Stimulated activated CD4-positive, alpha-beta T cell treated with anti-CD3 and anti-CD28 coated beads, Interleukin-2, amount 100 ng/mL, for 4 hours (primary cell): ENCODE data around the gene LITAFD.
"Not testable (repeated sequence)": the region's sequence is repeated elsewhere in the genome, so short reads cannot be mapped to it uniquely, and the experiment has no call there.

ENCODE experiments used
- DNase-seq: peaks from one replicate; pipeline ENCODE4 v3.0.0-alpha.2; 2020; ENCODE audit warnings: low read depth

Gene LITAFD

DNA sequence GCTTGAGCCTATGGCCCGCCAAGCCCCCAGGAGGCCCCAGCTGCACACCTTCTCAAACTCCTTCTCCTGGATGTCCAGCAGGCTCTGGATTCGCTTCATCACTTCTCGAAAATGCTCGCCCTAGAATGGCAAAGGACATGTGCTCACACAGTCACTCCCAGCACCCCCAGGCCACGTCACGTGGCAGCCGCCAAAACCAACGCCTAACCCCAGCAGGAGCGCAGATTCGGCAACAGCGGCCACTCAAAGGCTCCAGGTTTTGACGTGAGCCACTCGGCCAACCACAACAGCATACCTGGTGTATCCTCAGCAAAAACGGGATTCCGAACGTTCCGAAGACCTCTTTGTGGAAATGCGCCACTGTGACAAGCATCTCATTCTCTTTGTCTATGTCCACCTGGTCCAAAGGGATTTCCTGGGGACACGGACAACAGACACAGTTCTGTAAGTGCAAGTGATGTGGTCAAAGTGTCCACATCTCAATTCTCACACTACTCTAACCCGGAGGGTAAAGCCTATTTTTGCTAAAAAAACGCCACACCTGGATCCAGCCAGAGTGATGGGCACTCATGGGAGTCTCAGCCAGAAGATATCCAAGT lies 12.7 kb downstream of the LITAFD start:
- DNase-seq, result no peak

GRCh38 chr16:8898660-8899318 lies 16.6 kb downstream of the LITAFD start:
- no peak for DNase-seq

DNA sequence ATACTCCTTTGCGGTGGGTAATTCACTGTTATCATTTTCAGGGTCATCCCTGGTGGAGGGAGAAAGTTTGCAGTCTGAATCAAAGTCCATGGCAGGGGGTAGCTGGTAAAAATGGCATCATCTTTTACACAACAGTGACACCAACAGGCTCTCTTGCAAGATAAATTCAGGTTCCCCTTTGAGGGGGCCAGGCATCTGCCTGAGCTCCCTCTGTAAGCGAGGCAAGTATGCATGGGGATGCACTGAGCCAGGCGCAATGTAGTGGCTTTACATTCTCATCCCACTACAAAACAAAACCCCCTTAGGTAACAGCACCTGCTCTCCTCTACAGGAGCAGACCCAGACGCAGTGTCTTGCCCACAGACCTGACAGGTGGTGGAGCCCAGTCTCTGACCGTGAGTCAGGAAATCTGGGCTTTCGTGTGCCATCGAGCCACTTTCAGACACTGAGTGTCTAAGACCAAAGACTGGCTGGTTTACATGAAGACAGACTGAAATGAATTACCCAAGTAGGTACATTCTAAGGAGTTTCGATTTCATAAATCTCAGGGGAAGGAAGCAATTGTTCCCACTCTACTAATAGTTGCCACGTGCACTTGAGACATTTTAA lies 17.7 kb downstream of the LITAFD start:
- DNase-seq, result no peak

- no peak for DNase-seq
Measured at GRCh38 chr16:8900343-8900742, 18.2 kb downstream of the LITAFD start.

DNA sequence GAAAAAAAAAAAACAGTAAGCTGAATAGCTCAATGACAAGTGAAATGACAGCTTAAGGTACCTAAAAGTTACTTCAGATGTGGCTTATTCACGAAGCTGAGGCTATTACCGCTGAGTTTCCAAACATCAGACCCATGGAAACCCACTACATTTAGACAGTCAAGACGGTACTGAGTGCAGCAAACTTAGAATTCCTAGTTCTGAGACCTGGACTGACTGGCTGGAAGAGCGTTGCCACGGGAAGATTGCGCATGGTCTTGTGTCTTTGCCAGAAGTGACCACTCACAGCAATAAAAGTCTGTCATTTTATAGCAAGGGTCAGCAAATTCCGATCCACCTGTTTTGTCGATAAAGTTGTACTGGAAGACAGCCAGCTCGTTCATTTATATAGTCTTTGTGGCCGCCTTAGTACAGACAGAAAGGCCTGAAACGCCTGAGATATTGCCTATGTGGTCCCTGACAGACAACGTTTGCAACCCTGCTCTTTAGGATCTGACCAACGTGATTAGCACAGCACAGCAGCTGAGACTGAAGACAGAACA lies 19.2 kb downstream of the LITAFD start:
- DNase-seq, result no peak

DNA sequence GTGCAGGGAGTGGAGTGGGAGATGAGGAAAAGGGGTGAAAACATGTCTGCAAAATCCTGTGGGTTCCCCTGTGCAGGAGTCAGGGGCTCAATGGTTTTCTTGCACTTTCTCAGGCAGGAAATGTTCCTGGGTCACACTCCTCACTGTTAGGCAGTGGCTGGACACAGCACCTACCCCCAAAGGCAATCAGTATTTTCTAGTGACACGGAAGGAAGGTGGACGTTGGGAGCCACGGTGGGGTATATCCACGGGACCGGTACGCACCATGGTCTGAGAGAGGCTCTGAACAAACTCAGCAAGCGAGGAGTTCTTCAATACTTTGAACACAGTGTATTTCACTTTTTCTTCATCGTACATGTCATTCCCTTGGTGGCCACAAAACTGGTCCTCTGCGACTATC lies 20.9 kb downstream of the LITAFD start:
- DNase-seq, result no peak

DNA sequence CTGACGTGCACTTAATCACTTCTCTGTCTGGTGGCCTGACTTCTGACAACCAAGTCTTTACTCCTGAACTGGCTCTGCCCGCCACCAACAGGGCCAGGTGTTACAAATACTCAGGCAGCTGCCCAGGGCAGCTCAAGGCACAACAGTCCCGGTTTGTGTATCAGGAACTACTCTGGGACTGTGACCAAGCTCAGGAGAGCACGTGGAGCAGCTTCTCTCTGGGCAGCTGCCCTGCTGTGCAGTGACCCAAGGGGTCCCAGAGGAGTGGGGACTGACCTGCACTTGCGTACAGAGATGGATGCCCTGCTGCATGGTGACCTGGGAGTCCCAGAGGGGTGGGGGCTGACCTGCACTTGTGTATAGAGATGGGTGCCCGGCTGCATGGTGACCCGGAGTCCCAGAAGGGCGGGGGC lies 21.9 kb downstream of the LITAFD start:
- DNase-seq, result no peak

GRCh38 chr16:8905168-8905762 lies 23.1 kb downstream of the LITAFD start:
- no peak for DNase-seq

- DNase-seq, result no peak
Measured at GRCh38 chr16:8905795-8906591, 23.8 kb downstream of the LITAFD start.

GRCh38 chr16:8907096-8907495 lies 24.9 kb downstream of the LITAFD start:
- no peak for DNase-seq

GRCh38 chr16:8908810-8909468 lies 26.8 kb downstream of the LITAFD start:
- no peak for DNase-seq

GRCh38 chr16:8910811-8911210 lies 28.7 kb downstream of the LITAFD start:
- DNase-seq, result no peak

GRCh38 chr16:8912793-8913192 lies 30.6 kb downstream of the LITAFD start:
- DNase-seq, result no peak

DNA sequence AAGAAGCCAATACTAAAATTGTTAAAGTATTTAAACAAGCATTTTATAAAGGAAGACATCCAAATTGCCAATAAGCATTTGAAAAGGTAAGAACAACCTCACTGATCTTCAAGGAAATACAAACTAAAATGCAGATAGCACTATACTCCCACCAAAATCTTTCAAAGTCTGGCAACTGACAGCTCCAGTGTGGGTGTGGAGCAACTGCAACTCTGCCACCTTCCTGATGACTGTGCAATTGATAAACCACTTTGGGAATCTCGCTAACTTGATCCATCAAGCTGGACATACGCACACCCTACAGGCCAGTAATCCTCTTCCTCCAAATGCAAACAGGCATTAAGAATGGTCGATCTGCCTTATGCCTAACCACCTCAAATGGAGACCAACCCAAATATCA lies 31.9 kb downstream of the LITAFD start:
- no peak for DNase-seq

GRCh38 chr16:8915722-8916301 lies 33.7 kb downstream of the LITAFD start:
- no peak for DNase-seq

DNA sequence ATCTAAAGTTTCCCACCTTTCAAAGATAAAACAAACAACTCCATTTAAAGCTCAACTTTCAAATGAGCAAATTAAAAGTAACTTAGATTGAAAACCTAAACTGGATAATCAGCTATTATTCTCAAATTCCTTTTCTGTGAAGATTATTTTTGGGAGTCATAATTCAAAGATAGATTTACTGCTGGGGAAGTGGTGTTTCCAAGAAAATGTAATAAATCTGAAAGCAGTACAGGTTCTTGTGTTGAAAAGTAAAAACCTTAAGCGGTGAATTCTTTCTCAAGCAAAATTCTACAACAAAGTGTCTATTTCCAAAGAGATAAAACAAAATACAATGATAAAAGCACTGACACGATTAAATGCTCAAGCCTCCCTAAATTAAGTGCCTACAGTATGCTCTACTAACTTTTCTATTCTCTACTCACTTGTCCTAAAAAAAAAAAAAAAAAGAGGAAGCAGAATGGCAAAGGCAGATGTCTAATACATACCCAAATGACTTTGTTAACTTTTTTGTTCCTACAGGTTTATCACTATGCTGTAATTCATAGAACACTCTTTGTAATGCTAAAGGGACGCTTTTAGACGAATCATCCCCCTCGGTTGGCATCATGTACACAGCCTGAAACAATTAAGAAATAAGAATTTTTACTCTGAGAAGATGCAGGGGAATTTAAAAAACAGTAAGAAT lies 34.5 kb downstream of the LITAFD start:
- no peak for DNase-seq

DNA sequence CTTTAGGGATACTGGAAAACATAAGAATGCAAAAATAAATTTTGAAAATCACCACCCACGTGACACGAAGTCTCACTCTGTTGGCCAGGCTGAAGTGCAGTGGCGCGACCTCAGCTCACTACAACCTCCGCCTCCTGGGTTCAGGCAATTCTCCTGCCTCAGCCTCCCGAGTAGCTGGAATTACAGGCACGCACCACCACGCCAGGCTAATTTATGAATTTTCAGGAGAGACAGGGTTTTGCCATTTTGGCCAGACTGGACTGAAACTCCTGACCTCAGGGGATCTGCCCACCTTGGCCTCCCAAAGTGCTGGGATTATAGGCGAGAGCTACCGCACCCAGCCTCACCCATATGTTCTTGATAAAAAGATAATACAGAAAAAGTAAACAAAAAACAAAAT lies 35.2 kb downstream of the LITAFD start:
- not testable (repeated sequence) for DNase-seq

GRCh38 chr16:8919089-8919933 lies 37.2 kb downstream of the LITAFD start:
- DNase-seq, result no peak

DNA sequence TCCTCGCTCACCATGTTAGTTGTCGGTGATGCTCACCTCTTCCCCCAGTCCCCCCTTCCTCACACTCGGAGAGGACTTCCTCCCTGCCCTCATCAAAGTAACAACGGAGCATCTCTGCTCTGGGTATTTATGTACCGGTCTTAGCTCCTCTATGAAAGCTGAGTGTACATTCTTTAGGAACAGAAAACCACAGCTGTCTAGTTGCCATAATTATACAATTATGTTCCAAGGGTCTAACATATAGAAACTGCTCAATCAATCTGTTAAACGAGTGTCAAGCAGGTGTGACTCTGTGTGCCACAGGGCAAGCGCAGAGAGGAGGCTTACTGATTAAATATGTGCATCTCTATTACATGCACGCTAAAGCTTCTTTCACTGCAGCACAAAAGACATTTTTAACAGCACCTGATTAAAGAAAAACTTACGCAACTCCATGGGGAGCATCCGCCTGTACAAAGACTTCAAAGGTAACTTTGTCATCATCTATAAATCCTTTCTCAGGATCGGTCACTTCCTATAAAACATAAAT lies 37.8 kb downstream of the LITAFD start:
- no peak for DNase-seq
